ENCODE measurements around the gene NDE1. TPM values are rescaled to one million over a fixed set of nuclear protein-coding genes. Genes with fewer than 3 reads are reported as not detected.
A peak's percentile ranks its signal among the peaks of the same experiment; 100 is the strongest.
"Not testable (repeated sequence)": the region's sequence is repeated elsewhere in the genome, so short reads cannot be mapped to it uniquely, and the experiment has no call there.

NDE1 gene
- total RNA-seq, 1 donor from 2014 or later, result 17.2 TPM

DNA sequence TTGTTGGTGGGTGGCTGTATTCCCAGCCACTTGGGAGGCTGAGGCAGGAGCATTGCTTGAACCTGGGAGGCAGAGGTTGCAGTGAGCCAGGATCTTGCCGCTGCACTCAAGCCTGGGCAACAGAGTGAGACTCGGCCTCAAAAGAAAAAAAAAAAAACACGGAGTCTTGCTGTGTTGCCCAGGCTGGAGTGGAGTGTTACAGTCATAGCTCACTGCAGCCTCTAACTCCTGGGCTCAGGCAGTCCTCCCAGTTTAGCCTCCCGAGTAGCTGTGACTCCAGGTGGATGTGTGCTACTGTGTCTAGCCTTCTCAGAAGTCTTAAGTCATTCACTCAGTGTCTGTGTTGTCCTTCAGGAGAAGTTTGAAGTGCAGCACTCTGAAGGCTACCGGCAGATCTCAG, 27.4 kb downstream of the NDE1 start:
- intact Hi-C loops (cut with micrococcal nuclease), result no loop called here
- no peak for ATAC-seq
- no peak for DNase-seq

DNA sequence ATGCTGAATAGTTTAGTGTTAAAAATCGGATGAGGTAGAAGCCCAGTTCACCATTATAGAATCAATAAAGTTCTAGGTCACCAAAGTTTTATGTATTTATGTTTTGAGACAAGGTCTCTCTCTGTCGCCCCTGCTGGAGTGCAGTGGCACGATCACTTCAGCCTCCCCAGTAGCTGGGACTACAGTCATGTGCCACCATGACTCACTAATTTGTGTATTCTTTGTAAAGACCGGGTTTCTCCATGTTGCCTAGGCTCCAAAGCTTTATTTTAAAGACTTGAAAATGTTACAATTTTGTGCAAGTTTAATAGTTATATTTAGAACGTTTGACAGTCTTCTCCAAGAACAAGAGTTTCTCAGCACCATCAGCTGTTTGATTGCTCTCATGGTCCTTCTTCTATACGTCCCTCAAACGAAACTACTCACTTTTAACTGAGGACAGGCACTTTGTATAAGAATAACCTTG, 32.1 kb downstream of the NDE1 start:
- intact Hi-C loops (cut with micrococcal nuclease), result no loop called here
- DNase-seq (no peak), ATAC-seq (no peak)

DNA sequence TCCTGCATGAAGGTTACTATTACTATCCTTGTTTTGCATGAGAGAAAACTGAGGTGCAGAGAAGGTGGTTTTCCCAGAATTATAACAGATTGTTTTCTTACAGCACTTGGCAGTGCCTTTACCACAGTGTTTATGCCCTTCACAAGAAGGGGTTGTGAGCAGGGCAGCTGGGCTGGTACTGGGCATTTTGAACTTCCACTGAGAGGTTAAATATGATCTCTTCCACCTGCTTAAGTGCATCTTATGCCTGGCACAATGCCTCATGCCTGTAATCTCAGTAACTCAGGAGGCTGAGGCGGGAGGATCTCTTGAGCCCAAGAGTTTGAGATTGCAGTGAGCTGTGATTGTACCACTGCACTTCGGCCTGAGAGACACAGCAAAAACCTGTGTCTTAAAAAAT, 36.2 kb downstream of the NDE1 start:
- intact Hi-C loops (cut with micrococcal nuclease), result no loop called here
- ATAC-seq, result no peak
- no peak for DNase-seq

DNA sequence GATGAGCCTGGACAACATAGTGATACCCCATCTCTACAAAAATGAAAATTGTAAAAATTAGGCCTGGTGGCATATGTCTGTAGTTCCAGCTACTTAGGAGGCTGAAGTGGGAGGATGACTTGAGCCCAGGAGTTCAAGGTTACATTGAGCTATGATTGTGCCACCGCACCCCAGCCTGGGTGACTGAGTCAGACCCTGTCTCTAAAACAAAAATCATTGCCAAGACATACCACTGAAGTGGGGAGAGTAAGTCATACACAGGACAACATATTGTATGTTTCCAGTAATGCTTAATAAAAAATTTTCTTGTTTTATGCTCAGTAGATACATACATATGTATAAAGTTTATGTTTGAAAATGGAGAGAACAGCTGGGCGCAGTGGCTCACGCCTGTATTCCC, 39.2 kb downstream of the NDE1 start:
- ATAC-seq (no peak), DNase-seq (no peak)
- intact Hi-C loops (cut with micrococcal nuclease), result no loop called here

DNA sequence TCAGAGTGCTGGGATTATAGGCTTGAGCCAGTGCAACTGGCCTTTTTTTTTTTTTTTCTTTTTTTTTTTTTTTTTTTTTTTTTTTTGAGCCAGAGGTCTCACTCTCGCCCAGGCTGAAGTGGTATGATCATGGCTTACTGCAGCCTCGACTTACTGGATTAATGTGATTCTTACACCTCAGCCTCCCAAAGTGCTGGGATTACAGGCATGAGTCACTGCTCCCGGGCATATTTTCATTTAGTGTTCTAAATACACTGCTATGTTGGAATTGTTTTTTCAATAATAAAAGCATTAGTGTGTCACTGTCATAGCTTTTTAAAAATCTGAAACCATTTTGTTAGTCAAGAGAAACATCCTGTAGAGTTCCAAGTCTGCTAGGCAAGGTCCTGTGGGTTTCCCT, 40.3 kb downstream of the NDE1 start:
- ATAC-seq, result no peak
- intact Hi-C loops (cut with micrococcal nuclease), result no loop called here
- DNase-seq, result no peak

DNA sequence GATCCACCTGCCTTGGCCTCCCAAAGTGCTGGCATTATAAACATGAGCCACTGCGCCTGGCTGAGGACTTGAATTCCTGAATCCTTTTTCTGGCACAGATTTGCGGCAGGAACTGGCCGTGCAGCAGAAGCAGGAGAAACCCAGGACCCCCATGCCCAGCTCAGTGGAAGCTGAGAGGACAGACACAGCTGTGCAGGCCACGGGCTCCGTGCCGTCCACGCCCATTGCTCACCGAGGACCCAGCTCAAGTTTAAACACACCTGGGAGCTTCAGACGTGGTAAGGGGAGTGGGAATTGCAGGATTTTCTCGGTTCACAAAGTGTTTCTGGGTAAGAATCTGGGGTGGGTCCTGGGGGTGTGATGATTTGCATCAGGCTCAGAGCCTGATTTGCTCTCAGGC, 41.0 kb downstream of the NDE1 start:
- ATAC-seq, result no peak
- intact Hi-C loops (cut with micrococcal nuclease), result no loop called here

DNA sequence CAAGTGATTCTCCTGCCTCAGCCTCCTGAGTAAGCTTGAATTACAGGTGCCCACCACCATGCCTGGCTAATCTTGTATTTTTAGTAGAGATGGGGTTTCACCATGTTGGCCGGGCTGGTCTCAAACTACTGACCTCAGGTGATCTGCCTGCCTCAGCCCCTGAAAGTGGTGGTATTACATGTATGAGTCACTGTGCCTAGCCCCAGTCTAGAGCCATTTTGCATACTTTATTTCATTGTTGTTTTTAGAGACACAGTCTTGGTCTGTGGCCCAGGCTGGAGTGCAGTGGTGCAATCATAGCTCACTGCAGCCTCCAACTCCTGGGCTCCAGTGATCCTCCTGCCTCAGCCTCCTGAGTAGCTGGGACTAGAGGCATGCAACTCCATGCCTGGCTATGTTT, 42.5 kb downstream of the NDE1 start:
- ATAC-seq; intact Hi-C loops (cut with micrococcal nuclease); DNase-seq: not testable (repeated sequence)

More for the DNA sequence above, 41.0 kb downstream of the NDE1 start:
- DNase-seq, result no peak

DNA sequence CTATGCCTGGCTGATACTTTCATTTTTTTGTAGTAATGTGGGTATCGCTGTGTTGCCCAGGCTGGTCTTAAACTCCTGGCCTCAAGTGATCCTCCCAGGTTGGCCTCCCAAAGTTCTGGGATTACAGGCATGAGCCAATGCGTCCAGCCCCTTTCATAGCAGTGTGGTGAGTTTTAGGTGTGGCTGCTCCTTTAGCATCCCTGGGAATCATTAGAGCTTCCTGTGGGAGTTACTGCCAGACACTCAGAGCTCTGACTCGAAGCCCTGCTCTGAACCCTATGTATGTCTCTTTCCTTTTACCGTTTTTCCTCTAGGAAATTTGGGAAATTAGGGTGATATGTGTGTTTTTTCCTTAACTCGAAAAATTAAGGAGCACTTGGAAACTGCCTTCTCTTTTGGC, 44.5 kb downstream of the NDE1 start:
- intact Hi-C loops (cut with micrococcal nuclease), result no loop called here
- DNase-seq (no peak), ATAC-seq (no peak)

DNA sequence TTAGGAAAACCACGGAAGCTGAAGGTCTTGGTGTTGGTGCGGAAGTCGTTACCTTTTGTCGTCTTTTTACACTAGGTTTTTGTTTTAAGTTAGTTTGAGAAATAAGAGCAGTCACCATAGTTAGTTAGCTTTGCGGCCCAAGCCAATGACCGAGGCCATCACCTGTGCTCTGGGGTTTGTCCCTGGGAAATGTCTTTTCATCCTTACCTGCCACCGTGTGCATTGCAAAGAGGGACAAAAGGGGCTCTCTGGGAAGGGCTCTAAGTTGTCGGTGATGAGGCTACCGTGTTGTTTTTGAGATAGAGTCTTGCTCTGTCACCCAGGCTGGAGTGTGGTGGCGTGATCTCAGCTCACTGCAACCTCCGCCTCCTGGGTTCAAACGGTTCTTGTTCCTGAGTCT, 49.8 kb downstream of the NDE1 start:
- ATAC-seq (no peak), DNase-seq (no peak)
- intact Hi-C loops (cut with micrococcal nuclease), result no loop called here

DNA sequence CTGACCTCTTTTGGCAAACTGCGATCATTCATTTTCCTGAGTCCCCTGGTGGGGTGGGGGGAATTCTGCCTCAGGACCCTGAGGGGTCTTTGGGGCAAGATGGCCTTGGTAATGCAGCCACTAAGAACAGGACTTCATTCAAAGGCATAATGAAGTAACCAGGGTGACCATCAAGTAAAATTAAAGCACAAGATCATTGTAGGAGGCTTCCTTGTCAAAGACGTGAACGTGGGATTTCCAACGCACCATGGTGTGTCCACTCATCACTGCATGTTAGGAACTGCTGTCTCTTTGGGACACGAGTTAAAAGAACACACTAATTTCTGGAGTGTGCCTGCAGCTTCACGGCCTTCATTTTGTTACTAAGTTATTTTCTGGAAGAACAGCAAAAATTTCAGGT, 51.3 kb downstream of the NDE1 start:
- intact Hi-C loops (cut with micrococcal nuclease), result no loop called here
- ATAC-seq, result no peak

DNA sequence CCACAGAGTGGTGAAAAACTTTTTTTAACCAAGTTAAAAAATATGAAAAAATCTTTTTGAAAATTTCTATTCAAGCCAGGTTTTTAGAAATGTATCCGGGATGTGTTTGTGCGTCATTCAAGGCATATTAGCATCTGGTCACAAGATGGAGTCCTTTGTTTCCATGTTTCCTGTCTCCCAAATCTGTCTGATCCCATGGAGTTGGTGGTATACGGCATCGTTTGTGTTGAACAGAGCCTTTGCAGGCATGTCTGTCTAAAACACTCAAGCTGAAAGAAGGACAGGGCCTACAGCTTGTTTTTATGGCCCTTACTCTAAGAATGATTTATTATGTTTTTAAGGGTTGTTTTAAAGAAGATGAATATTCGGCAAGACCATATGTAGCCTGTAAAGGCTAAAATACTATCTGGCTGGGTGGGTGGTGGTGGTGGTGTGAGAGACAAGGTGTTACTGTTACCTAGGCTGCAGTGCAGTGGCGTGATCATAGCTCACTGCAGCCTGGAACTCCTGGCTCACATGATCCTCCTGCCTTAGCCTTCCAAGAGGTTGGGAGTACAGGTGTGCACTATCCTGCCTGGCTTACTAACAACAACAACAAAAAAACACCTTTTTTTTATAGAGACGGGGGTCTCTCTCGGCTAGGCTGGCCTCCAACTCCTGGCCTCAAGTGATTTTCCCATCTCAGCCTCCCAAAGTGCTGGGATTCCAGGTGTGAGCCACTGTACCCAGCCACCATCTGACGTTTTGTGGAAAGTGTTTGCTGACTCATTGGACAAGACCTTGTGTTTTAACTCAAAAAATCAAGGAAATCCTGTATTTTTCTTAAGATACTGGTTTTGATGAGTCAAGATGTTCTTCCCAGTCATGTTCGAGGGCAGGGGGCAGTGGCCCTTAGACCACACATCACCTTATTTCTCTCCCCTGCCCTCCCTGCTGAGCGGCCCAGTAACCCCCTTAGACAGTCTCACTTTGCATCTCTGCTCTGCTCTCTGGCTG, 52.2 kb downstream of the NDE1 start:
- DNase-seq (no peak), ATAC-seq (no peak)
- intact Hi-C loops (cut with micrococcal nuclease), result no loop called here

More for the DNA sequence above, 51.3 kb downstream of the NDE1 start:
- DNase-seq, result no peak

DNA sequence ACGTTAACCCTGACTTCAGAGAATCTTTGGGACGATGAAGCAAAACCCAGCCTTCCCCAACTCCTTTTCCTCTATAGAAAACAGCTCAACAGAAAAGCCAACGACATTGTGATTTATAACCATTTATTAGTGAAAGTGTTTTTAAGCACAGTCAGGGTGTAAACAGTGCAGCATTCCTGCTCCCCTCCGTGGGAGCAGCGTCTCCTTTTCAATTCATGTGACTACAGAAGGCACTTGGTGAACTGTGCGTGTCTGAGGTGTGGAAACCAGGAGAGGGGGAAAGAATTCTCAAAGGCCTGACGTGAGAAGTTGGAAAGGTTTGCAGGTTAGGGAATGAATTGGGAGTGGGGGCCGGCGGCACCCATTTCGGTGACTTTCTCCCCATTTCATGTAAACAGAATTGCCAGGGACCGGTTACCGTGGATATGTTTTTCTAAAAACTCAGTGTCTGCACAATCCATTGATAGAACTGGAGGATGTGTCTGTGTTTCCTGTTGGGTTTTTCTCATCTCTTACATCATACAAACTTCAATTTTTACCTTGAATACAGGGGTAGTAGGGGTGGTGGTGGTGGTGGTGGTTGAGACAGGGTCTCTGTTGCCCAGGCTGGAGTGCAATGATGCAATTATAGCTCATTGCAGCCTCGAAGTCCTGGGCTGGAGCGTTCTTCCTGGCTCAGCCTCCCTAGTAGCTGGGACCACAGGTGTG, 53.1 kb downstream of the NDE1 start:
- ATAC-seq (no peak), DNase-seq (no peak)
- intact Hi-C loops (cut with micrococcal nuclease), result no loop called here

DNA sequence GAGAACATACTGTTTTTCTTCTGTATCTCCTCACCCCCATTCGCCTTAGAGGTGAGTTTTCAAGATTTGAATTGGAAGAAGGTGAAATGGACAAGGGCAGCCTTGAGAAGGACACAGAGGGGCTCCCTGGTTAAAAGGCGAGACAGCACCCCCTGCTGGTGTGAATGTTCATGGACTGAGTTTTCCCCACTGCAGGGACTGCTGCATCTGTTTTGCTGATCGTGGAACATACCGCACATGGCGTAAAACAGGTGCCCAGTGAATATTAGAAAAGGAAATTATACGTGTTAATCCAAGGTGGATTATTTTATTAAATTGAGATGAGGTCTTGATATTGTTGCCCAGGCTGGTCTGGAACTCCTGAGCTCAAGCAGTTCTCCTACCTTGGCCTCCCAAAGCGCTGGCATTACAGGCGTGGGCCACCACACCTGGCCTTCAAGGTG, 54.5 kb downstream of the NDE1 start:
- DNase-seq (peak; percentile 76), ATAC-seq (peak; percentile 91)
- intact Hi-C loops (cut with micrococcal nuclease), result no loop called here

DNA sequence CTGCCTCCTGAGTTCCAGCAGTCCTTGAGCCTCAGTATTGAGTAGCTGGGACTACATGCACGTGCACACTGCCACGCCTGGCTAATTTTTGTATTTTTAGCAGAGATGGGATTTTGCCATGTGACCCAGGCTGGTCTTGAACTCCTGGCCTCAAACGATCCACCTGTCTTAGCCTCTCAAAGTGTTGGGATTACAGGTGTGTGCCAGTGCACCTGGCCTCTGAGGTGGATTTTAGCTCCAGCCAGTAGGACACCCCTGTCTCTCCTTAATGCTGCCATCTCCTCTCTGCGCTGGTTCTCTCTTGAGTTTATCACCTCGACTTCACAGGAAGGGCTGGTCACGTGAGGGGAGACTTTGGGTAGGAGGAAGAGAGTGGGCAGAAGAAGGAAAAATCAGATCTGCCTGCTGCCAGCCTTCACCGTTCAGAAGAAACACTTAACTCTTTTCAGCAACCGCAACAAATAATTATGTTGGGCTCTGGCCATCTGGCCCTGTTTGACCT, 55.1 kb downstream of the NDE1 start:
- DNase-seq, result no peak
- intact Hi-C loops (cut with micrococcal nuclease), result no loop called here
- no peak for ATAC-seq

DNA sequence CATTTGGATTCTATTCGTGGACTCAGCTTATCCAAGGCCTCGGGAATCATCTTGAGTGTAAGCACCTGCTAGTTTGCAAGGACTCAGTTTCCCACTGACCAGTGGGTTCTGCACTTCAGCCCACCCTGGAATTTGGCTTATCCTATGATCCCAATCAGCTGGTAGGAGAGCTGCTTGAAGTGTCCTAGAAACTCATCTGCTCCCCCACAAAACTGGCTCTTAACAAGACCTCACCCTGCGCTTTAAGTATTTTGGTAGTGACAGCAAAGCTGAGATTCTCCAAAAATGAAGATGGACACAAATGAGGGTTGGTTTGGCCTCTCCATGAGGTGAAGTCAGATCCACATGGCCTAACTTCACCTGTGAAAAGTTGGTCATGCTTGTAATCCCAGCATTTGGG, 57.3 kb downstream of the NDE1 start:
- no peak for DNase-seq
- intact Hi-C loops (cut with micrococcal nuclease), result no loop called here
- no peak for ATAC-seq

DNA sequence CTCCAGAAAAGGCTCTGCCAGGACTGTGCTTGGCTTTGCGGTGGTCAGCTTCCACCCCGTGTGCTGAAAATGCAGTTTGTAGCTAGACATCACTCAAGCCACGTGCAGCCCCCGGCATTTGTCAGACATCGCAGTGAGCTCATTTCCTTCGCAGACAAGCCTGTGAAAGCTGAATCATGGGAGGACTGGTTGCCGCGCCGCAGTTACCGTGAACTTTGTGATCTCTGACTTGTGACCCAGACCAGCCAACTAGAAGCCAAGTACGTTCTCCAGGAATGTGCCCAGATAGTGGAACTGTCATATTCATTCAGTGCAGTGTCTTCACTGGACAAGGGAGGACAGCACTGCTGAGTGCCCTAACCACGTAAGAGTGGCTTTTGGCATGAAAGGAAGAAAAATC, 58.1 kb downstream of the NDE1 start:
- ATAC-seq (no peak), DNase-seq (no peak)
- intact Hi-C loops (cut with micrococcal nuclease), result no loop called here

DNA sequence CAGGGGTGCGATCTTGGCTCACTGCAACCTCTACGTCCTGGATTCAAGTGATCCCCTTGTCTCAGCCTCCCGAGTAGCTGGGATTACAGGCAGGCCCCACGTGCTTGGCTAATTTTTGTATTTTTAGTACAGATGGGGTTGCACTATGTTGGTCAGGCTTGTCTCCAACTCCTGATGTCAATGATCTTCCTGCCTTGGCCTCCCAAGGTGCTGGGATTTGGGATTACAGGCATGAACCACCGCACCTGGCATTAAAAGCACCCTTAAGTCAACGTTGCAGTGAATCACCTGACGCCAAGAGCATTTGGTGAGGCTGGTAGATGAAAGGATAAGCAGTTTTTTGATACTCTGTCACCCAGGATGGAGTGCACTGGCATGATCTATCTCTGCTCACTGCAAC, 59.0 kb downstream of the NDE1 start:
- intact Hi-C loops (cut with micrococcal nuclease), result no loop called here
- DNase-seq (no peak), ATAC-seq (no peak)

DNA sequence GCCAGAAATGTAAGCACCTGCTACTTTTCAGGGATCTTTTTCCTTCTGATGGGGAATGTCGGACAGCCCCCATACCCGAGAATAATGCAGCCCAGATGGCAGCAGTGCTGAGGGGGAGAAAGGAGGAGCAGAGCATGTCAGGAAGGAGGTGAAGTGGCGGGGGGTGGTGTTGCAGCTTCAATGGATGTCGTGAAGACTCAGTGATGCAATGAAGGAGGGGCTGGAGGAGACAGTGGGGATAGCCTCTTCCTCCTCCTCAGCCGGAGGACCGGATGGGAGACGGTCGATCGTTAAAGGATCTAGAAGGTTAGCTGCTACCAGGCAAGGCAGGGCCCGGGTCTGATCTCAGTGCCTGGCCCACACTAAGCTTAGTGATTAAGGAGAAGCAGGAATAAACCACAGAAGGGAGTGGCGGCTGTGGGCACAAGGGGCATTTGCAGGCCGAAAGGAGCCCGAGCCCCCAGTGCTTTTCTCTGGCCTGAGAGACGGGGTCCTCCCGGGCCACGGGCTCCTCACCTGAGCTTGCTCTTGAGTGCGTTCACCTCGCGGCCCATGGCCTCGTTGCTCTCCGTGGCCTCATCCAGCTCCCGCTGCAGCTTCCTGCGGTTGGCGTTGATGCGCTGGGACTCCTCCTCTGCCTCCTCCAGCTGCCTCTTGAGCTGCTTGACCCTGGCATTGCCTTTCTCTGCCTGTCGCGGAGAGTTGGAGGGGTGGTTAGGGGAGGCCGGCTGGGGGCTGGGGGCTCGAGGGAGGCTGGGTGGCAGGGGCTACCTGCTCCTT, 64.5 kb downstream of the NDE1 start:
- intact Hi-C loops (cut with micrococcal nuclease), result no loop called here
- ATAC-seq (no peak), DNase-seq (no peak)

DNA sequence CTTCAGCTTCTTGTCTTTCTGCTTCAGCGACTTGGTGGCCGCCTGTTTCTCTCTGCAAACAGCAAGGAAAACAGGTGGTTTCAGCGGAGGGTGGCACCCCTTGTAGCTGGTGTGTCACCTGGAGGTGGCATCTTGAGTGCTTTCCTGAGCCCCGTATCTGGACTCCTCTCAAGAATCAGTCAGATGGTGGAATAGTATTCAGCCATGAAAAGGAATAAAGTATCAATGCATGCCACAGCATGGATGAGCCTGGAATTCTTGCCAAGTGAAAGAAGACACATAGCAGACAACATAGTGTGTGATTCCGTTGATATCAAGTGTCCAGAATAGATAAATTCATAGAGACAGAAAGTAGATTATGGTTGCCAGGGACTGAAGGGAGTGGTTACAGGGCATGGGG, 65.2 kb downstream of the NDE1 start:
- ATAC-seq (no peak), DNase-seq (no peak)
- intact Hi-C loops (cut with micrococcal nuclease), result no loop called here

Data from left ventricle myocardium superior (tissue), 1 donor.